Activated CD4-positive, alpha-beta T cell treated with anti-CD3 and anti-CD28 coated beads for 48 hours (primary cell): Measurements from ENCODE around the gene GSG1L.

ENCODE experiments used
- DNase-seq: peaks from one replicate; pipeline ENCODE4 v3.0.0-alpha.2; 2020

The GSG1L gene

GRCh38 chr16:27840311-27841060, 223.0 kb downstream of the GSG1L start:
- no peak for DNase-seq

- no peak for DNase-seq
These were observed 224.1 kb downstream of the GSG1L start for GRCh38 chr16:27839419-27839818.

- no peak for DNase-seq
These were observed 224.9 kb downstream of the GSG1L start for GRCh38 chr16:27838536-27839175.

GRCh38 chr16:27829975-27830374, 233.5 kb downstream of the GSG1L start:
- no peak for DNase-seq

- DNase-seq = no peak
These were observed 234.8 kb downstream of the GSG1L start for GRCh38 chr16:27828671-27829070.

GRCh38 chr16:27827765-27828164, 235.7 kb downstream of the GSG1L start:
- DNase-seq = no peak

- no peak for DNase-seq
These were observed 236.6 kb downstream of the GSG1L start for GRCh38 chr16:27826893-27827289.

GRCh38 chr16:27826081-27826892, 237.2 kb downstream of the GSG1L start:
- no peak for DNase-seq

GRCh38 chr16:27824786-27825185, 238.7 kb downstream of the GSG1L start:
- DNase-seq = no peak

- no peak for DNase-seq
These were observed 239.5 kb downstream of the GSG1L start for GRCh38 chr16:27824006-27824405.

GRCh38 chr16:27823421-27823820, 240.1 kb downstream of the GSG1L start:
- no peak for DNase-seq

- no peak for DNase-seq
These were observed 240.5 kb downstream of the GSG1L start for GRCh38 chr16:27822996-27823395.

GRCh38 chr16:27822529-27822928, 241.0 kb downstream of the GSG1L start:
- no peak for DNase-seq

GRCh38 chr16:27820646-27821345, 242.7 kb downstream of the GSG1L start:
- DNase-seq = no peak

GRCh38 chr16:27819881-27820610, 243.5 kb downstream of the GSG1L start:
- no peak for DNase-seq

GRCh38 chr16:27819356-27819755, 244.2 kb downstream of the GSG1L start:
- no peak for DNase-seq

- no peak for DNase-seq
These were observed 245.3 kb downstream of the GSG1L start for GRCh38 chr16:27818246-27818645.

- no peak for DNase-seq
These were observed 246.5 kb downstream of the GSG1L start for GRCh38 chr16:27817038-27817437.

- DNase-seq = no peak
These were observed 247.0 kb downstream of the GSG1L start for GRCh38 chr16:27816561-27816960.

- no peak for DNase-seq
These were observed 249.9 kb downstream of the GSG1L start for GRCh38 chr16:27813591-27813990.

GRCh38 chr16:27811881-27812280, 251.6 kb downstream of the GSG1L start:
- no peak for DNase-seq

GRCh38 chr16:27806986-27807385, 256.5 kb downstream of the GSG1L start:
- DNase-seq = no peak
